Measurements from ENCODE around the gene CFAP141.

CFAP141 gene

GRCh38 chr1:154154534-154155191, 51.5 kb downstream of the CFAP141 start, which contains the start of gene NUP210L:
Gene NUP210L, minus strand, starts transcription at chr1:154155073.
- no peak for DNase-seq (ENCODE audit: extremely low read depth, low read depth)
- TF ChIP-seq CTCF (IDR thresholded peaks at IDR 0.05; ENCODE audit: low read depth, low read length): no peak

GRCh38 chr1:154154053-154154452, 52.1 kb downstream of the CFAP141 start:
- DNase-seq (ENCODE audit: extremely low read depth, low read depth): no peak
- TF ChIP-seq CTCF (IDR thresholded peaks at IDR 0.05; ENCODE audit: low read depth, low read length): no peak

- TF ChIP-seq CTCF (IDR thresholded peaks at IDR 0.05; ENCODE audit: low read depth, low read length): no peak
- no peak for DNase-seq (ENCODE audit: extremely low read depth, low read depth)
Observed at GRCh38 chr1:154151311-154151710, 54.8 kb downstream of the CFAP141 start.
